DND-41 (cell line): ENCODE results near the gene TMEM9.

Experiments used
- ATAC-seq: fragments of 200-7000 bp; cut with Tn5 transposase; 3 replicates; pipeline ENCODE4 v1.9.1; 2021; ENCODE audit warnings: low read depth; ENCODE audit not compliant: insufficient read depth
- DNase-seq: peaks from one replicate; pipeline ENCODE4 v3.0.0-alpha.2; 2020
- H2AFZ ChIP-seq: 2 replicates; pipeline ENCODE4 v1.6.0; 2012; ENCODE audit warnings: low read depth, low read length
- H3K27ac ChIP-seq: 2 replicates; pipeline ENCODE4 v1.5.1; 2012; ENCODE audit warnings: low read length, inconsistent platforms
- H3K27me3 ChIP-seq: fragments of 200-600 bp; sonication (generic); 2 replicates; pipeline ENCODE4 v1.6.0; 2012; ENCODE audit warnings: low read length, mild to moderate bottlenecking, inconsistent platforms; ENCODE audit not compliant: insufficient read depth, poor library complexity
- H3K36me3 ChIP-seq: 2 replicates; pipeline ENCODE4 v1.5.1; 2012; ENCODE audit warnings: low read length, inconsistent platforms; ENCODE audit not compliant: insufficient read depth
- H3K4me1 ChIP-seq: 2 replicates; pipeline ENCODE4 v1.5.1; 2012; ENCODE audit warnings: mild to moderate bottlenecking, low read length; ENCODE audit not compliant: insufficient read depth
- H3K4me2 ChIP-seq: 2 replicates; pipeline ENCODE4 v1.6.0; 2012; ENCODE audit warnings: mild to moderate bottlenecking, moderate library complexity, low read length, inconsistent platforms; ENCODE audit not compliant: insufficient read depth
- H3K4me3 ChIP-seq, 2 experiments: fragments of 200-600 bp in 1 of 2; shearing (Covaris generic) in 1 of 2; 2 replicates each; pipeline ENCODE4 v1.5.1; 2012 to 2016; ENCODE audit warnings: inconsistent platforms in 2 of 2, low read length in 2 of 2, mild to moderate bottlenecking in 2 of 2, low read depth in 1 of 2, moderate library complexity in 1 of 2
- H3K79me2 ChIP-seq: 2 replicates; pipeline ENCODE4 v1.6.0; 2012; ENCODE audit warnings: low read length, inconsistent platforms; ENCODE audit not compliant: insufficient read depth
- H3K9ac ChIP-seq: 2 replicates; pipeline ENCODE4 v1.6.0; 2012; ENCODE audit warnings: low read depth, mild to moderate bottlenecking, inconsistent platforms, low read length, moderate library complexity
- H3K9me3 ChIP-seq: 2 replicates; pipeline ENCODE4 v1.5.1; 2012; ENCODE audit warnings: low read length, moderate library complexity, mild to moderate bottlenecking, inconsistent platforms; ENCODE audit not compliant: insufficient read depth, severe bottlenecking
- H4K20me1 ChIP-seq: 2 replicates; pipeline ENCODE4 v1.6.0; 2012; ENCODE audit warnings: low read length; ENCODE audit not compliant: insufficient read depth
- EZH2 ChIP-seq: IDR thresholded peaks from 3 replicates; pipeline ENCODE4 v1.6.1; 2012; ENCODE audit warnings: borderline replicate concordance, low read depth, mild to moderate bottlenecking, moderate library complexity, low read length, inconsistent platforms; ENCODE audit not compliant: severe bottlenecking
- TF ChIP-seq, protein P1 (sequence below): IDR thresholded peaks from 2 replicates; pipeline ENCODE4 v1.5.1; 2012; ENCODE audit warnings: borderline replicate concordance, low read length, moderate library complexity, mild to moderate bottlenecking; ENCODE audit not compliant: poor library complexity, severe bottlenecking; ENCODE audit errors: extremely low read depth

Gene TMEM9

DNA sequence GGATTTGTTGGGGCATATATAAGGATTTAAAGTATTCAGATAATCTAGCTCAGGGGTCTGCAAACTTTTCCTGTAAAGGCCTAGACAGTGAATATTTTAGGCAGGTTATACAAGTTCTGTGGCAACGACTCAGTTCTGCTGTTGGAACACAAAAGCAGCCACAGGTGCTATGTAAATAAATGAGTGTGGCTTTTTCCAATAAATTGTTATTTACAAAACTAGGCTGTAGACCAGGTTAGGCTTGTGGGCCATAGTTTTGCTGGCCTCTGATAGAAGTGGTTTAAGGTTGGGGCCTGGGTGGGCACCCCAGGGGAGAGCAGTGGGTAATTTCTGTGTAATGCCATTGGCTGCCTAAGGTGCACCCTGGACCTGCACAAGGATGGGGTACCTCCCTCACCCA is 19.5 kb upstream of the TMEM9 start:
- Histone ChIP-seq H3K9ac (no peak overlapping the region), H2AFZ (no peak overlapping the region), H3K36me3 (no peaks in the 10 kb centered on the region), H4K20me1 (no peaks in the 10 kb centered on the region), H3K4me2 (no peak overlapping the region), H3K9me3 (no peaks in the 10 kb centered on the region), H3K27ac (no peak overlapping the region), H3K79me2 (no peaks in the 10 kb centered on the region), H3K4me1 (no peaks in the 10 kb centered on the region), H3K4me3 (no peak overlapping the region), H3K27me3 (peaks cover 16% of the 10 kb centered on the region)
- ATAC-seq (no peak), DNase-seq (no peak)
- TF ChIP-seq EZH2: no peak
- TF ChIP-seq, protein P1, sequence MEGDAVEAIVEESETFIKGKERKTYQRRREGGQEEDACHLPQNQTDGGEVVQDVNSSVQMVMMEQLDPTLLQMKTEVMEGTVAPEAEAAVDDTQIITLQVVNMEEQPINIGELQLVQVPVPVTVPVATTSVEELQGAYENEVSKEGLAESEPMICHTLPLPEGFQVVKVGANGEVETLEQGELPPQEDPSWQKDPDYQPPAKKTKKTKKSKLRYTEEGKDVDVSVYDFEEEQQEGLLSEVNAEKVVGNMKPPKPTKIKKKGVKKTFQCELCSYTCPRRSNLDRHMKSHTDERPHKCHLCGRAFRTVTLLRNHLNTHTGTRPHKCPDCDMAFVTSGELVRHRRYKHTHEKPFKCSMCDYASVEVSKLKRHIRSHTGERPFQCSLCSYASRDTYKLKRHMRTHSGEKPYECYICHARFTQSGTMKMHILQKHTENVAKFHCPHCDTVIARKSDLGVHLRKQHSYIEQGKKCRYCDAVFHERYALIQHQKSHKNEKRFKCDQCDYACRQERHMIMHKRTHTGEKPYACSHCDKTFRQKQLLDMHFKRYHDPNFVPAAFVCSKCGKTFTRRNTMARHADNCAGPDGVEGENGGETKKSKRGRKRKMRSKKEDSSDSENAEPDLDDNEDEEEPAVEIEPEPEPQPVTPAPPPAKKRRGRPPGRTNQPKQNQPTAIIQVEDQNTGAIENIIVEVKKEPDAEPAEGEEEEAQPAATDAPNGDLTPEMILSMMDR: no peak

DNA sequence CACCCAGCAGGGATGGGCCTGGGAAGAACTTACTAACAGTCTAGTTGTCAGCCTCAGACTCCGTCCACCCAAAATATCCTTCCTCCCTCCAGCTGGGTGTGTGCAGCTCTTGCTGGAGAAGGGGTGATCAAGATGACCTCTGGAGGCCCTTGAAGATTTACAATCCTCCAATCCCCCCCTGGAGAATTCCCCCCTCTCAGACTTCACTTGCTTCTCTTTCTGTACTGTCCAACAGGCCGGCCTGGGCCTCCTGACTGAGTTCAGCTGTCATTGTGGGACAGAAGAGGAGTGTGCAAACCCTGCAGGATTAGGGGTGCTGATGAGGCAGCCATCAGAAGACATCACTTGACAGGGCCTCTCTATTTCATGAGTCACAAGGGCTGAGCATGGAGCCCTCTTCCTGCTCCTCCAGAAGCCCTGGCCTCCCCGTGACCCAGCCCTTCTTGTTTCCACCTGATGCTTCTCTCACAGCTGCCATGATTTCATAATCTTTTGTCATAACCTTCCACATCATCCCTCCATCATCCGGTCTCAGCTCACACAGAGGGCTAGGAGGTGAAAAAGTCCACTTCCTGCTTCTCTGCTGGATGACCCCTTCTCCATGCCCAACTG is 18.8 kb upstream of the TMEM9 start:
- H3K27me3 ChIP-seq: peaks cover 16% of the 10 kb centered on the region
- no peak for ATAC-seq

DNA sequence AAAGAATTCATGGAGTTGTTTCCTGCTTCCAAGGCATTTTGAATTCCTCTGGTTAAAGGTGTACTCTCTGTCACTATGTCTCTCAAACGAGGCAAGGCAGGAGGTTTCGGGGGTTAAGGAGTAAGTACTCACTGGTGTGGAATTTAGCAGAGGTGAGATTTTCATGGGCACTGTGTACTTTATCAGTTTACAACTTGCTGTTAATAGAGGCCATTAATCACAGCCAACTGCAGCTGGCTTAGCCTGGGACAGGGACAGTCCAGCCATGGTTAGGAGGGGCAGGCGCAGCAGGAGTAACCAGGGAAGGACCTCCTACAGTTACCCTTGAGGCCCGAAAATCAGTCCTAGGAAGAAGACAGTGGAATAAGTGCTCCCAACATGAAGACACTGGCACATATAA is 18.1 kb upstream of the TMEM9 start:
- no peak for TF ChIP-seq EZH2
- peaks cover 23% of the 10 kb centered on the region for H3K27me3 ChIP-seq
- H3K4me3 ChIP-seq: no peak overlapping the region
- no peaks in the 10 kb centered on the region for H4K20me1 ChIP-seq
- H2AFZ ChIP-seq: no peak overlapping the region
- no peak overlapping the region for H3K27ac ChIP-seq
- DNase-seq: no peak
- H3K79me2 ChIP-seq: no peaks in the 10 kb centered on the region
- H3K9me3 ChIP-seq: no peaks in the 10 kb centered on the region
- no peak for ATAC-seq
- H3K36me3 ChIP-seq: no peaks in the 10 kb centered on the region
- H3K4me1 ChIP-seq: no peaks in the 10 kb centered on the region
- no peak overlapping the region for H3K4me2 ChIP-seq
- H3K9ac ChIP-seq: no peak overlapping the region

More for the DNA sequence above, 18.8 kb upstream of the TMEM9 start:
- Histone ChIP-seq H3K4me2 (no peak overlapping the region), H3K79me2 (no peaks in the 10 kb centered on the region), H3K4me3 (no peak overlapping the region), H3K4me1 (no peaks in the 10 kb centered on the region), H3K36me3 (no peaks in the 10 kb centered on the region), H3K9ac (no peak overlapping the region), H2AFZ (no peak overlapping the region), H3K9me3 (no peaks in the 10 kb centered on the region), H3K27ac (no peak overlapping the region), H4K20me1 (no peaks in the 10 kb centered on the region)
- TF ChIP-seq, protein P1: no peak
- no peak for TF ChIP-seq EZH2
- no peak for DNase-seq

DNA sequence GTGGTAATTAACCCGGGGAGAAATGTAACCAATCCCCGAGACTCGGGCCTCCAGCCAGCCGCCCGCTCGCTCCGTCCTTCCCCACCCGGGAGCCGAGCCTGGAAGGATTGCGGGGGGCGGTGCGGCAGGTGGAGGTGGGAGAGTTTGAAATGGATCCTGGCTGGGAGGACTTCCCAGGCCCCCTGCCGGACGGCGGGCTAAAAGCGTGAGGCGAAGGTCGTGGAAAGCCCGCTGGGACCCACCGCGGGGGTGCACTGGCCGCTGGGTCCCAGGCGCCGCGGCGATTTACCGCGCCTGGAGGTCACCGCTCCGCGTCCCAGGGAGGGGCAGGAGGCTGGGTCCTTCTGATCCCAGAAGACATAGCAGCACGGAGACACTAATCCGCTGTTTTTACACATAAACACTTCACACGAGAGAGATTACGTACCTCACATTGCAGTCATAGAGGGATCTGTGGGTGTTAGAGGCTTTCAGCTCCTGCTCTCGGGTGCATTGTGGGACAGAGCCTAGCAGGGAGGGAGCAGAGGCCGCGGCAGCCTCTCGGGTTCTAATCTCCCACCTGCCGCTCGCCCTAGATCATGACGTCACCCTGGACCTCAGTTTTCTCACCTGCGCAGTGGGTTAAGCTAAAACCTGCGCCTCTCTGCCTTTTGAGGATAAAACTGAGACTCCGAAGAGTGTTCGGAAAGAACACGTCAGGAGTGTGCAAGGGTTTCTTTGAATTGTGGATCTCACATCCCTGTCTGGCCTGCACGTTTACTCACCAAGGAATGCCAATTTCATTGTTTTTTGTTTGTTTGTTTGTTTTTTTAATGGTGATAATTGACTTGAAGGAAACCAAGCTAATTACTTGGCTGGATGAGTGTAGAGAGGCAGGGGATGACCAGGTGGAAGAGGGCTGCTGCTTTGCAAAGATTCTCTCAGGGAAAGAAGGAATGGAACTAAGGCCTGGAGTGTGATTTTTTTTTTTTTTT is 17.1 kb upstream of the TMEM9 start:
- H3K27ac ChIP-seq: no peak overlapping the region
- no peak for DNase-seq
- no peaks in the 10 kb centered on the region for H3K9me3 ChIP-seq
- H4K20me1 ChIP-seq: no peaks in the 10 kb centered on the region
- peaks cover 18% of the 10 kb centered on the region for H3K27me3 ChIP-seq
- no peak overlapping the region for H2AFZ ChIP-seq
- no peak overlapping the region for H3K4me2 ChIP-seq
- no peak for TF ChIP-seq EZH2
- TF ChIP-seq, protein P1: no peak
- H3K4me1 ChIP-seq: no peaks in the 10 kb centered on the region
- no peak overlapping the region for H3K4me3 ChIP-seq
- H3K9ac ChIP-seq: no peak overlapping the region
- no peak for ATAC-seq
- no peaks in the 10 kb centered on the region for H3K36me3 ChIP-seq
- no peaks in the 10 kb centered on the region for H3K79me2 ChIP-seq
